ENCODE data around the gene G3BP2. TPM values are rescaled to one million over a fixed set of nuclear protein-coding genes. Genes with fewer than 3 reads are reported as not detected.
"Not testable (repeated sequence)": the region's sequence is repeated elsewhere in the genome, so short reads cannot be mapped to it uniquely, and the experiment has no call there.

The G3BP2 gene
- total RNA-seq, 4 donors from 2014 or later, result 48.8 to 62.0 (median 56.6) TPM

DNA sequence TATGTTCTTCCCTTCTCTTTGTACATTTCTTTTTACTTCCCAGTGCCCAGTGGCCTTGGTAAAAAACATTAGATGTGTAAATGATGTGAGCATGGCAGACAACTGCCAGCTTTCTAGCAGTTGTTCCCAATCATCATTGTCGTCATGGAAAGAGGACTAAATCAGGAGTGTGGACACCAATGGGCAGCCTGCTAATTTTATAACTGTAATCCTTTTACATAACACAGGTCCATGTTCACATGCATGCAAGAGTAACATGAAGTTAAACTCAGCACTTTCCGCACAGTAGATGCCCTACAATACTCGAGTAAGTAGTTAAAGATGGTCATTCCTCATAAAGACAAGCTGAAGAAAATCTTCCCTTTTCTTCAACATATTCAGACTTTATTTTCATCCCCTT is 23.4 kb upstream of the G3BP2 start:
- no peak for TF ChIP-seq POLR2A (IDR thresholded peaks at IDR 0.05)
- 86% methylated on average over 3 of the region's 3 CpGs for WGBS
- peaks cover 6% of the 10 kb centered on the region for H3K36me3 ChIP-seq

DNA sequence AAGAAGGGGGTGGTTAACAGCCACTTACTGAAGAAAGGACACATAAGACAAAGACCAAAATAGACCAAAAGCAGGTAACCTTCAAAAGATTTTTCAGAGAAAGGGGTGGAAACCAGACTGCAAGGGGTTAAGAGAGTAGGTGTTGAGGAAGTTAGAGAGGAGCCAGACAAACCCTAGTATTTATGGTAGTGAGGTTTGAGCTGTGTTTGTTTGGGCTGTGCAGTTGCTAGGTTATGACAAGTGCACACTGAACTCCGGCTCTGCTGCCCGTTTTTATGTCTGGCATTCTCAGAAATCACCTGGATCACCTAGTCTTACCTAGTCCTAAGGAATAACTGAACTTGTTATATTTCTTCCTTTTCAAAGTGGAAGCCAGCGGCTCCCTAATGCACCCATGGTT is 22.9 kb upstream of the G3BP2 start:
- Histone ChIP-seq H3K4me1 (peaks cover 2% of the 10 kb centered on the region), H3K9me3 (no peaks in the 10 kb centered on the region), H3K36me3 (peaks cover 6% of the 10 kb centered on the region), H3K4me3 (no peak overlapping the region), H3K27ac (no peak overlapping the region), H3K27me3 (no peaks in the 10 kb centered on the region)
- WGBS, result 29% methylated on average over 3 of the region's 3 CpGs
- no peak for DNase-seq (ENCODE audit: low spot score in 2 of 2)
- TF ChIP-seq POLR2A (IDR thresholded peaks at IDR 0.05) (no peak), POLR2AphosphoS5 (IDR thresholded peaks at IDR 0.05) (no peak)
- TF ChIP-seq, protein P1, sequence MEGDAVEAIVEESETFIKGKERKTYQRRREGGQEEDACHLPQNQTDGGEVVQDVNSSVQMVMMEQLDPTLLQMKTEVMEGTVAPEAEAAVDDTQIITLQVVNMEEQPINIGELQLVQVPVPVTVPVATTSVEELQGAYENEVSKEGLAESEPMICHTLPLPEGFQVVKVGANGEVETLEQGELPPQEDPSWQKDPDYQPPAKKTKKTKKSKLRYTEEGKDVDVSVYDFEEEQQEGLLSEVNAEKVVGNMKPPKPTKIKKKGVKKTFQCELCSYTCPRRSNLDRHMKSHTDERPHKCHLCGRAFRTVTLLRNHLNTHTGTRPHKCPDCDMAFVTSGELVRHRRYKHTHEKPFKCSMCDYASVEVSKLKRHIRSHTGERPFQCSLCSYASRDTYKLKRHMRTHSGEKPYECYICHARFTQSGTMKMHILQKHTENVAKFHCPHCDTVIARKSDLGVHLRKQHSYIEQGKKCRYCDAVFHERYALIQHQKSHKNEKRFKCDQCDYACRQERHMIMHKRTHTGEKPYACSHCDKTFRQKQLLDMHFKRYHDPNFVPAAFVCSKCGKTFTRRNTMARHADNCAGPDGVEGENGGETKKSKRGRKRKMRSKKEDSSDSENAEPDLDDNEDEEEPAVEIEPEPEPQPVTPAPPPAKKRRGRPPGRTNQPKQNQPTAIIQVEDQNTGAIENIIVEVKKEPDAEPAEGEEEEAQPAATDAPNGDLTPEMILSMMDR (IDR thresholded peaks at IDR 0.05), result no peak

More for the DNA sequence above, 23.4 kb upstream of the G3BP2 start:
- no peaks in the 10 kb centered on the region for H3K9me3 ChIP-seq
- peaks cover 2% of the 10 kb centered on the region for H3K4me1 ChIP-seq
- no peak for DNase-seq (ENCODE audit: low spot score in 2 of 2)
- no peaks in the 10 kb centered on the region for H3K27me3 ChIP-seq
- H3K4me3 ChIP-seq, result no peak overlapping the region
- no peak overlapping the region for H3K27ac ChIP-seq

- H3K4me3 ChIP-seq; H3K27me3 ChIP-seq; H3K9me3 ChIP-seq; DNase-seq (ENCODE audit: low spot score in 2 of 2); H3K4me1 ChIP-seq; H3K36me3 ChIP-seq; H3K27ac ChIP-seq: not testable (repeated sequence)
- 95% methylated on average over 5 of the region's 5 CpGs for WGBS
These were observed 18.9 kb upstream of the G3BP2 start for GRCh38 chr4:75692066-75692465.

GRCh38 chr4:75687125-75687524 is 13.9 kb upstream of the G3BP2 start:
- WGBS, result 100% methylated on average over 1 of the region's 1 CpG
- H3K36me3 ChIP-seq; H3K4me3 ChIP-seq; H3K27me3 ChIP-seq; H3K4me1 ChIP-seq; DNase-seq (ENCODE audit: low spot score in 2 of 2); H3K9me3 ChIP-seq; H3K27ac ChIP-seq: not testable (repeated sequence)

DNA sequence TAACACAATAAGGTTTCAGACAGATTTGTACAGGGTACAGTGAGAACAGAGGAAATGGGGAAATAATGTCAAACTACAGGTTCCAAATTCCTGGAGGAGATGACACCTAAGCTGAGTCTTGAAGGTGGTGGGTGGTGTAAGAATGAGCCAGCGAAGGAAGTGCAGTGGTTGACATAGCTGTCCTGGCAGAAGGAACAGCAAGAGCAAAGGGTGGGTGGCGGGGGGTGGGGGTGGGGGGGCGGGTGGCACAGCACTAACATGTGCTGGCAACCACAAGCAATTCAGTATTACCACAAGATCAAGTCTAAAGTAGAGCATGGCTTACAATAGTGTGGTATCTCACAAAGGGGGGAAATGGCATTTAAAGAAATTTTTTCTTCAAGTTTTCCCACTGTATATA is 13.1 kb upstream of the G3BP2 start:
- no peaks in the 10 kb centered on the region for H3K27me3 ChIP-seq
- H3K27ac ChIP-seq, result no peak overlapping the region
- TF ChIP-seq POLR2AphosphoS5 (IDR thresholded peaks at IDR 0.05) (no peak), POLR2A (IDR thresholded peaks at IDR 0.05) (no peak), EP300 (IDR thresholded peaks at IDR 0.05) (no peak)
- TF ChIP-seq, protein P1 (IDR thresholded peaks at IDR 0.05), result no peak
- no peak for DNase-seq (ENCODE audit: low spot score in 2 of 2)
- H3K9me3 ChIP-seq, result no peaks in the 10 kb centered on the region
- no peaks in the 10 kb centered on the region for H3K4me1 ChIP-seq
- H3K36me3 ChIP-seq, result no peaks in the 10 kb centered on the region
- 75% methylated on average over 3 of the region's 3 CpGs for WGBS
- no peak overlapping the region for H3K4me3 ChIP-seq

GRCh38 chr4:75685546-75686189 is 12.5 kb upstream of the G3BP2 start:
- Histone ChIP-seq H3K36me3 (no peaks in the 10 kb centered on the region), H3K27me3 (no peaks in the 10 kb centered on the region), H3K27ac (no peak overlapping the region), H3K9me3 (no peaks in the 10 kb centered on the region), H3K4me1 (no peaks in the 10 kb centered on the region), H3K4me3 (no peak overlapping the region)
- WGBS, result 78% methylated on average over 2 of the region's 2 CpGs
- no peak for TF ChIP-seq EP300 (IDR thresholded peaks at IDR 0.05)
- TF ChIP-seq, protein P1 (IDR thresholded peaks at IDR 0.05), result no peak
- no peak for TF ChIP-seq POLR2A (IDR thresholded peaks at IDR 0.05)
- TF ChIP-seq POLR2AphosphoS5 (IDR thresholded peaks at IDR 0.05), result no peak
- no peak for DNase-seq (ENCODE audit: low spot score in 2 of 2)
